Measurements from ENCODE around the gene AKAP5.

AKAP5 gene

GRCh38 chr14:64468451-64468850 lies 3.2 kb downstream of the AKAP5 start:
- Histone ChIP-seq H3K4me2 (ENCODE audit: low read length) (no peak overlapping the region), H3K79me2 (ENCODE audit: insufficient read depth, low read length) (no peaks in the 10 kb centered on the region), H3K9ac (ENCODE audit: low read length) (no peak overlapping the region), H2AFZ (ENCODE audit: low read length) (no peak overlapping the region), H3K4me3 (ENCODE audit: low read depth, low read length, poor library complexity, severe bottlenecking) (no peak overlapping the region), H3K9me2 (ENCODE audit: low read depth, low read length) (no peaks in the 10 kb centered on the region), H3K27me3 (ENCODE audit: insufficient read depth, low read length) (no peaks in the 10 kb centered on the region), H3K36me3 (ENCODE audit: insufficient read depth, low read length) (no peaks in the 10 kb centered on the region), H3K9me3 (ENCODE audit: low read length) (no peaks in the 10 kb centered on the region), H3F3A (ENCODE audit: insufficient read depth, low read length) (no peaks in the 10 kb centered on the region), H3K4me1 (ENCODE audit: insufficient read depth, low read length, severe bottlenecking) (peaks cover 23% of the 10 kb centered on the region), H4K20me1 (ENCODE audit: insufficient read depth, low read length) (no peaks in the 10 kb centered on the region), H3K27ac (ENCODE audit: low read depth, low read length, poor library complexity, severe bottlenecking) (no peak overlapping the region)
- TF ChIP-seq CTCF (IDR thresholded peaks at IDR 0.05; ENCODE audit: low read length) (no peak), EZH2 (IDR thresholded peaks at IDR 0.05; ENCODE audit: borderline replicate concordance, low read length) (no peak)

DNA sequence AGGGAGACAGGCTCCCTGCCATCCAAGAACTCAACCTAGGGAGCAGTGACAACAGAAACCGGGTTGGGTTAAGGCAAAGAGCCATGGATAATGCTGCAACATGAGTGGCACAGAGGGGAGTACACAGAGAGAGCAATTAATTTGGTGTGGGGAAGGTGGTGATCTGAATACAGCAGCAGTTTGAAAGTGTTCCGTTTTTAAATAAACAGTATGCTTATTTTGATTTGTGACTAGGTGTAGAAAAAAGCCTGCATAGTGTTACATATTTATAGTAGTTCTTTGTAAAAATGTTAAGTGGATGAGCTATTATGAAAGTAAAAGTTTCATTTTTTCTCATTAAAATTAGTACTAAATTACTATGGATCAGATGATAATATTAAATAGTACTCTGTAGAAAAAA lies 8.7 kb downstream of the AKAP5 start:
- H3K36me3 ChIP-seq (ENCODE audit: insufficient read depth, low read length): peaks cover 5% of the 10 kb centered on the region; the same call in 1 of the 2 replicates
- H3K9me3 ChIP-seq (ENCODE audit: low read length): no peaks in the 10 kb centered on the region
- H3K4me3 ChIP-seq (ENCODE audit: low read depth, low read length, poor library complexity, severe bottlenecking): no peak overlapping the region
- H2AFZ ChIP-seq (ENCODE audit: low read length): no peak overlapping the region
- H3F3A ChIP-seq (ENCODE audit: insufficient read depth, low read length): no peaks in the 10 kb centered on the region
- H3K9me2 ChIP-seq (ENCODE audit: low read depth, low read length): no peaks in the 10 kb centered on the region
- no peaks in the 10 kb centered on the region for H3K79me2 ChIP-seq (ENCODE audit: insufficient read depth, low read length)
- H4K20me1 ChIP-seq (ENCODE audit: insufficient read depth, low read length): no peaks in the 10 kb centered on the region
- H3K27ac ChIP-seq (ENCODE audit: low read depth, low read length, poor library complexity, severe bottlenecking): no peak overlapping the region
- H3K9ac ChIP-seq (ENCODE audit: low read length): no peak overlapping the region
- no peak overlapping the region for H3K4me2 ChIP-seq (ENCODE audit: low read length)
- no peak for TF ChIP-seq CTCF (IDR thresholded peaks at IDR 0.05; ENCODE audit: low read length)
- no peak for TF ChIP-seq EZH2 (IDR thresholded peaks at IDR 0.05; ENCODE audit: borderline replicate concordance, low read length)
- H3K4me1 ChIP-seq (ENCODE audit: insufficient read depth, low read length, severe bottlenecking): no peaks in the 10 kb centered on the region
- no peaks in the 10 kb centered on the region for H3K27me3 ChIP-seq (ENCODE audit: insufficient read depth, low read length)

DNA sequence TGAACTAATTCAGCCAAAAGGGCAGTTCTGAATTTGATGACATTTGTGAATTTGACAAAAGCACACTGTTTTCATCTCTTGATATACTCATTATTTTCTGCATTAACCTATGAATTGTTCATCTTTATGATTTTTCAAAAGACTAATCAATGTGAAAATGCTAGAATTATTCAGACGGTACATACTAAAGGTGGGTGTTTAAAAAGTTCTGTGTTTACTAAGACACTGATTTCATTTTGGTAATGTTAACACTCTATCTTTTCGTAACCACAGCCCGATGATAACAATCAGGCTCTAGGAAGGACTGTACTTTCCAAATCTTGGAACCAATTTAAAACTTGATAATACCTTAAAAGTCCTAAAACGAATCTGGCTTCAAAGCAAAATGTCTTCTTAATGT lies 9.4 kb downstream of the AKAP5 start:
- Histone ChIP-seq H3K79me2 (ENCODE audit: insufficient read depth, low read length) (no peaks in the 10 kb centered on the region), H3K4me3 (ENCODE audit: low read depth, low read length, poor library complexity, severe bottlenecking) (no peak overlapping the region), H3F3A (ENCODE audit: insufficient read depth, low read length) (no peaks in the 10 kb centered on the region), H3K36me3 (ENCODE audit: insufficient read depth, low read length) (peaks cover 5% of the 10 kb centered on the region; the same call in 1 of the 2 replicates), H3K4me2 (ENCODE audit: low read length) (no peak overlapping the region), H3K27ac (ENCODE audit: low read depth, low read length, poor library complexity, severe bottlenecking) (no peak overlapping the region), H2AFZ (ENCODE audit: low read length) (no peak overlapping the region), H3K9ac (ENCODE audit: low read length) (no peak overlapping the region), H3K27me3 (ENCODE audit: insufficient read depth, low read length) (no peaks in the 10 kb centered on the region), H4K20me1 (ENCODE audit: insufficient read depth, low read length) (no peaks in the 10 kb centered on the region), H3K9me3 (ENCODE audit: low read length) (no peaks in the 10 kb centered on the region), H3K4me1 (ENCODE audit: insufficient read depth, low read length, severe bottlenecking) (no peaks in the 10 kb centered on the region), H3K9me2 (ENCODE audit: low read depth, low read length) (no peaks in the 10 kb centered on the region)
- TF ChIP-seq EZH2 (IDR thresholded peaks at IDR 0.05; ENCODE audit: borderline replicate concordance, low read length) (no peak), CTCF (IDR thresholded peaks at IDR 0.05; ENCODE audit: low read length) (no peak)

Measured in OCI-LY1 (cell line).